ENCODE measurements around the gene UBASH3B.

UBASH3B gene

GRCh38 chr11:122758339-122758738 lies 102.8 kb downstream of the UBASH3B start:
- Histone ChIP-seq H3K36me3 (replicated peaks; ENCODE audit: low read depth, low read length) (no peaks in the 10 kb centered on the region), H3K27me3 (ENCODE audit: low read depth, low read length) (peaks cover 3% of the 10 kb centered on the region), H3K4me1 (ENCODE audit: low read length) (peaks cover 32% of the 10 kb centered on the region), H2AFZ (ENCODE audit: low read depth, low read length) (no peak overlapping the region), H3K4me3 (ENCODE audit: low read length) (no peak overlapping the region), H4K20me1 (ENCODE audit: insufficient read depth, low read length) (no peaks in the 10 kb centered on the region), H3K9ac (ENCODE audit: low read length) (no peak overlapping the region), H3K9me3 (ENCODE audit: insufficient read depth, low read length) (no peaks in the 10 kb centered on the region), H3K79me2 (ENCODE audit: low read length) (no peaks in the 10 kb centered on the region), H3K4me2 (ENCODE audit: low read length) (no peak overlapping the region), H3K27ac (ENCODE audit: low read length) (no peak overlapping the region)
- TF ChIP-seq EZH2phosphoT487 (IDR thresholded peaks at IDR 0.05; ENCODE audit: low read depth) (no peak), CTCF (IDR thresholded peaks at IDR 0.05; ENCODE audit: low read depth, low read length) (no peak)

GRCh38 chr11:122758974-122759373 lies 103.5 kb downstream of the UBASH3B start:
- Histone ChIP-seq H3K9ac (ENCODE audit: low read length) (no peak overlapping the region), H3K4me2 (ENCODE audit: low read length) (no peak overlapping the region), H3K36me3 (replicated peaks; ENCODE audit: low read depth, low read length) (no peaks in the 10 kb centered on the region), H3K79me2 (ENCODE audit: low read length) (no peaks in the 10 kb centered on the region), H2AFZ (ENCODE audit: low read depth, low read length) (no peak overlapping the region), H3K27ac (ENCODE audit: low read length) (no peak overlapping the region), H3K27me3 (ENCODE audit: low read depth, low read length) (no peaks in the 10 kb centered on the region; the same call in 1 of the 2 replicates), H4K20me1 (ENCODE audit: insufficient read depth, low read length) (no peaks in the 10 kb centered on the region), H3K4me3 (ENCODE audit: low read length) (no peak overlapping the region), H3K9me3 (ENCODE audit: insufficient read depth, low read length) (no peaks in the 10 kb centered on the region), H3K4me1 (ENCODE audit: low read length) (peaks cover 34% of the 10 kb centered on the region)
- TF ChIP-seq CTCF (IDR thresholded peaks at IDR 0.05; ENCODE audit: low read depth, low read length), result no peak

- TF ChIP-seq EZH2phosphoT487 (IDR thresholded peaks at IDR 0.05; ENCODE audit: low read depth) (no peak), CTCF (IDR thresholded peaks at IDR 0.05; ENCODE audit: low read depth, low read length) (no peak)
- Histone ChIP-seq H4K20me1 (ENCODE audit: insufficient read depth, low read length) (no peaks in the 10 kb centered on the region), H3K9me3 (ENCODE audit: insufficient read depth, low read length) (no peaks in the 10 kb centered on the region), H3K27me3 (ENCODE audit: low read depth, low read length) (no peaks in the 10 kb centered on the region), H3K4me2 (ENCODE audit: low read length) (no peak overlapping the region), H3K27ac (ENCODE audit: low read length) (no peak overlapping the region), H3K36me3 (replicated peaks; ENCODE audit: low read depth, low read length) (no peaks in the 10 kb centered on the region), H3K4me3 (ENCODE audit: low read length) (no peak overlapping the region), H2AFZ (ENCODE audit: low read depth, low read length) (no peak overlapping the region), H3K9ac (ENCODE audit: low read length) (no peak overlapping the region), H3K4me1 (ENCODE audit: low read length) (peaks cover 9% of the 10 kb centered on the region; the same call in 1 of the 2 replicates), H3K79me2 (ENCODE audit: low read length) (no peaks in the 10 kb centered on the region)
Observed at GRCh38 chr11:122763108-122763507, 107.6 kb downstream of the UBASH3B start.

- H3K79me2 ChIP-seq (ENCODE audit: low read length), result no peaks in the 10 kb centered on the region
- H3K27me3 ChIP-seq (ENCODE audit: low read depth, low read length), result 0 out of 2 replicates have a peak, but pooled peaks cover 4% of the 10 kb centered on the region
- TF ChIP-seq CTCF (IDR thresholded peaks at IDR 0.05; ENCODE audit: low read depth, low read length) (no peak), EZH2phosphoT487 (IDR thresholded peaks at IDR 0.05; ENCODE audit: low read depth) (no peak)
- no peak overlapping the region for H3K9ac ChIP-seq (ENCODE audit: low read length)
- peaks cover 9% of the 10 kb centered on the region; the same call in 1 of the 2 replicates for H3K4me1 ChIP-seq (ENCODE audit: low read length)
- H3K27ac ChIP-seq (ENCODE audit: low read length), result no peak overlapping the region
- no peaks in the 10 kb centered on the region for H3K9me3 ChIP-seq (ENCODE audit: insufficient read depth, low read length)
- no peak overlapping the region for H3K4me3 ChIP-seq (ENCODE audit: low read length)
- no peaks in the 10 kb centered on the region for H3K36me3 ChIP-seq (replicated peaks; ENCODE audit: low read depth, low read length)
- H4K20me1 ChIP-seq (ENCODE audit: insufficient read depth, low read length), result no peaks in the 10 kb centered on the region
- no peak overlapping the region for H3K4me2 ChIP-seq (ENCODE audit: low read length)
- H2AFZ ChIP-seq (ENCODE audit: low read depth, low read length), result no peak overlapping the region
Observed at GRCh38 chr11:122764371-122765090, 109.0 kb downstream of the UBASH3B start.
